ENCODE data around the gene LIPN.

LIPN gene

DNA sequence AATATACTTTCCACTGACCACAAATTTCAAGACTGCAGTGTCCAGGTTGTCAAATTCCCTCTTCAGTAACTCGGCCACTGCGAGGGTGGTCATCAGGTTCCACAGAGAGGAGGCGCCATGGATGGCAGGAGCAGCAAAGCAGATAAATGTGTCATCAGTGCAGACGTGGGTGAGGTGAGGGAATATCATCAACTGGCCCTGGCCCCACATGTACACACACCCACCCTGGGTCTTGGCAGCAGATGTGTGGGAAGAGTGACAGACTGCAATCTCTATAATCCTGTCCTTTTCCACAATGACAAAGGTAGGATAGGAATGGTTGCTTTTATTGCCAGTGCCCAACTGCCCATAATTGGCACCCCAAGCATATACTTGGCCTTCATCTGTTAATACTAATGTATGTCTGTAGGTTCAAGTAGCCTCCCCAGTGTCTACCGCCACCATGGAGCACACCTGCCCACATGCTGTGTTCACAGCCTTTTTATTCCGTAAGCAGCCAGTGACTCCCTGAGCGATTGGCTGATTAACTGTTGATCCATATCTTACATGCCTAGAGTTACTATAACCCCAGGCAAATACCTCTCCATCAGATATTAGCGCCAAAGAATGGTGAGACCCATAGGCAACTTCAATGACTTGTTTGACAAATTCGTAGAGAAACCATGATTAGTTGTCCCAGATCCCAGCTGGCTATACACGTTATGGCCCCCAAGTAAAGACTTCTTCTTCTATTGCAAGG is 26.4 kb downstream of the LIPN start:
- DNase-seq, result no peak

DNA sequence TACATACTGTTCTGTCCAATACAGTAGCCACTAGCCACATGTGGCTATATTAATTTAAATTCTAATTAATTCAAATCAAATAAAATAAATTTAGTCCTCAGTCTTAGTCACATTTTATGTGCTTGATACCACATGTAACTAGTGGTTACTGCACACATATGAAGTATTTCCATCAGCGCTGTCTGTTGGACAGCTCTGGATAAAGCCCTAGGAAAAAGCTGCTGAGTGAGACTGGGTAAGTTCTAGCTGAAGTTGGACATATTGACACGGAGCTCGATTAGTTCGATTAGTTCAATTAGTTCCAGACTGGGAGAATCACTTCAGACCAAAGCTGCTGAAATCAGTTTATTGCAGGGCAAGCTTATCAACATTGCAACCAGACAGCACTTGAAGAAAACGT is 27.6 kb downstream of the LIPN start:
- no peak for DNase-seq

DNA sequence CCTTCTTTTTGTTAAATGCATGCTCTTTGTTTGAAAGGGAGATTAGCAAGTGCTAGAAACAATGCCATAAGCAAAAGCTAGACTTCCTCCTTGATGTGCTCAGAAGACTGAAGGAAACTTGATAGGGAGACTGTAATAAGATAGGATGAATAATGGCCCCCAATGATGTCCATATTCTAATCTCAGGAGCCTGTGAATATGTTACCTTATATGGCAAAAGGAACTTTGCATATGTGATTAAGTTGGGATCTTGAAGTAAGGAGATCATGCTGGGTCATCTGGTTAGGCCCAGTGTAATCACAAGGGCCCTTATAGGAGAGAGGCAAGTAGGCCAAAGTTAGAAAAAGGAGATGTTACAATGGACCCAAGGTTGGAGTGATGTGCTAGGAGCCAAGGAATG is 29.1 kb downstream of the LIPN start:
- DNase-seq, result no peak

DNA sequence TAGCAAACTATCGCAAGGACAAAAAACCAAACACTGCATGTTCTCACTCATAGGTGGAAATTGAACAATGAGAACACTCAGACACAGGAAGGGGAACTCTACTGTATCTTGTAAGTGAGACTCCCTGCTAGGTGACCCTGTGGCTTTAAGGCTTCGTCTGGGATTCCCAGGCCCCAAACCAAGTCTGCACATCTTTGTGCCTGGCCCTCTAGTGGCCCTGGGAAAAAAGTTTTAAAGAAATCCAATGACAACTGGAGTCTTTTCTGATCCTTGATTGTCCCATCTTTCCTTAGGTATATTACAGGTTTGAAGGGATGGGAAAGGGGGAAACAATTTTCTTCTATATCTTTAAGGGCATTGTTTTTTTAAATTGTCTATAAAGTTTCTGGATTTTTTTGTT is 32.1 kb downstream of the LIPN start:
- DNase-seq, result no peak

DNA sequence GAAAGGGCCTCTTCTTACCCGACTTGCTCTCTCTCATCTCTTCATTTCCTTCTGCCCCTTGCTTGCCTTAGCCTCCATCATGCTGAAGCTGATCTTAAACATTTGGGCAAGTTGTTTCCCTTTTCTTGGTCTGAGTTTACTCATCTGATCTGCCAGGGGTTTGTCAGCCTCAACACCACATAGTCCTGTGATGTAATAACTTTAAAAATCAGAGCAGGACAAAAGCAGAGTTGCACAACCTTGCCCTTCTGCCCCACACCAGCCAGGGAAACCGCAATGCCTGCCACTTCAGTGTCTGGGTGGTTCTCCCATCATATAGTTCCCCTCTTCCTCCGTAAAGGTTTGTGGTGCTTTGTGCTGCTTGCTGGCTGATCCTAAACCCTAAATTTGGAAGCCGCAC is 32.8 kb downstream of the LIPN start:
- no peak for DNase-seq

DNA sequence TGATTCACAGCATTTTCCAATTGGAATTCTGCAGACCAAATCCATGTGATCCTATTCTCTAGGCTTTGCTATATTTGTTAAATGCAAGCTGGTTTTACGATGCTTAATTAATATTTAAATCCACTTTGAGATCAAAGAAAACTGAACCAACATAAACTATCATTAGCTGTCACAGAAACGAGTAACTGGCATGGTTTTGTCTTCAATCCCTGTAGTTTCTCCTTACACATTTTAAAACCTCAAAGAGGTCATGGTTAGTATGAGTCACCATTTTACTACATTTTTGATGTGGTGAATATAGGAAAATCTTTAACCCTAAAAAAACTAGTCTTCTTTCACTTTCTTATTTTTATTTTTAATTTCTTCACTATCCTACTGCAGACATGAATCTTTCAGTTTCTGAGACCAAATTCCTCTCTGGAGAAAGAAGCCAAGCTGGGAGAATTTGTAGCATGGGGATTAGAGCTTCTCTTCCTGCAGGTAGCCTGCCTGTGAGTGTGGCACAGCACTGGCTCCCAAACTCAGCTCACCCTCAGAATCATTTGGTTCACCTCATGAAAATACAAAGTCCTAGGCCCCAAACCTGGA is 34.0 kb downstream of the LIPN start:
- no peak for DNase-seq

DNA sequence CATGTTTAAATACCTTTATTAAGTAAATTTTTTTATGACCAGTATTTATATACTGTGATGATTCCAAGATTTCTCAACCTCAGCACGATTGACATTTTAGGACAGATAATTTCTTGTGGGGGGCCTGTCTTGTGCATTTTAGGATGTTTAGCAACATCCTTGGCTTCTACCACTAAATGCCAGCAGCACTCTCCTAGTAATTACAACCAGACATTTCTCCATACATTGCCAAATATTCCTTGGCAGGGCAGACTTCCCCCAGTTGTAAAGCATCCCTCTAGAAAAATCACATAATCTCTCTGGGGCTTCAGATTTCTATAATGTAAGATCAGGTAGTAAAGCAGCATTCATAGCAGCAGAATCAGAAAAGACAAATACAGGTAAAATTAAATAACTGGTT is 34.9 kb downstream of the LIPN start:
- DNase-seq, result no peak

DNA sequence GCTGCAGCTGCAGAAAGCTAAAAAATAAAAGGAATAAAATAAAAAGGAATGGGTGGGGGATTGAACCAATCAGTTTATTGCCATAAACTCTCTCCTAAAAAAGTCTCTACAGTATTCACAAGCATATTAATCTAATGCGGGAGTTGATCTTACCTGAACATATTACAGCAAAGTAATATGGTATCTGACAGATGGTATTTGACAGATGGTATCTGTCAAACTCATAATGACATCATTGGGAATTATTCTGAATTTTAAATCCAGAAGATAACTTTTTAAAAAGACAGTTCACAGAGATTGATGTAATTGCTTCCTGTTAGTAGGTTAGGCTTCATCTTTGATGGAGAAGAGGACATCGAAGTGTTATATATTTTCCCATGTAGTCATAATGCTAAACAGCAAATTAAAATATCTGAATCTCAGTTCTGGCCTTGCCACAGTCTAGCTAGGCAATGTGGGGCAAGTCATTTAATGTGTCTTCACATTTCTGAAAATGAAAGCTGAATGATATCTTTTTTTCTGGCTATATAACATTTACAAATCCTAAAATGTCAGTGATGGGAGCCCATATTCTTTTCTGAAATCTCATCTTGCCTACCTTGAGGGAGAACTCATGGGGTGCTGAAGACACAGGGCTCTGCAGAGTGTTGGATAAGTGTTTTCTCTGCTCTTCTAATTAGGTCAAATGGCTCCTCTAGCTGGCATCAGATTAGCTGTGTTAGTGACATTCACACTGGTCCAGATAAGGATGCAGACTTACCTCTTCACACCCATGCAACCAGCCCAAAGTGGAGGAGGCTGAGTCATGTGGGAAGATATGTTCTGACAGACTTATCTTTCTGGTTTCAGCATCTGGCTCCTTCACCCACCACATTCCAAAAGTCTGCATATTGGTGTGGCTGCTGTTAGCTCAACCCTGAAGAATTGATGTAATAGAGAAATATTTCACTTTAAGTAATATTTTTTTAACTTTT is 40.6 kb downstream of the LIPN start:
- DNase-seq, result no peak

DNA sequence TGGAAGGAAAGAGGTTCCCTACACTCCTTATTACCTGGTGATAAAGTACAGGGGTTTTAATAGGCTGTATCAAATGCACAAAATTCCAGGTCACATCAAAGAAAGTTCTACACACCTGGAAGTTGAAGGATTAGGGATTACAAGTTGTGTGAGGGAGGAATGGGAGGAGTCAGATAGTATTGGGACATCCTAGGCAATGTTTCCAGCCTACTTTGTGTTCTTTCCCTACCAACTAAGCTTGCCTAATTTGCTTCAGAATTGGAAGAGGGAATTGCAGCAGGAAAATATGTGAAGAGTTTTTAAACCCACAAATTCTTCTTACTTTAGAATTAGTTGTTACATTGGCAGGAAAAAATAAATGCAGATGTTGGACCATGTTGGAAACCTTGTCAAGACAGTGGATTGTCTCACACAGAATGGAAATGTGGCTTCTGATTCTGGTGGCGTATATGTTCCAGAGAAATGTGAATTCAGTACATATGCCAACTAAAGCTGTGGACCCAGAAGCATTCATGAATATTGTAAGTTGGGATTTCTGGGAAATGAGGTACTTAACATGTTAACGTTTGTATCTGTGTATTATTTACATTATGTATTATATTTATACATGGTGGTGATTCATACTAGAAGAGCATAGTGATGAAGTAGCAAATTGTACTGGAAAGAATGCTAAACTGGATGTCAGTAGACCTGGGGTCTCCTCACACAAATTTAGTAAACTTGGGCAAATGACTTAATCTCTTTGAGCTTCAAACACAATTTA is 42.9 kb downstream of the LIPN start, which contains the start of gene LIPM:
LIPM (plus strand) TSS at position 208 of the 763 bp plus-strand sequence; CDS start at position 375, 167 bp downstream.
- DNase-seq, result no peak

DNA sequence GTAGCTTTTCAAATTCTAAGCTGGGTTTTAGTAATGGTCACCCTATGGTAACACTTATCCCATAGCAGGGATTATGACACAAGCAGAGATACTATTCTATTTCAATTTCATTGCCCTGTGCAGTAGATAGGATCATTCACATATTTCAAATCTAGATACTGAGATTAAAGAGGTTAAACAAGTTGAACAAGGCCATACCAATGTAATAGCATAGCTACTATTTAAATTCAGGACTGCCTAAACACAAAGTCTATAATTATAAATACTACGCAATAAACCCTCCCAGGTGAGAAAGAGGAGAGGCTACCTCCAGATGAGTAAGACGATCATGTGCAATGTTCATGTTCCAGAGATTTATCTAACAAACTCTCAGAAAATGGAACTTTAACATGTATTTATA is 43.8 kb downstream of the LIPN start:
- DNase-seq, result no peak

DNA sequence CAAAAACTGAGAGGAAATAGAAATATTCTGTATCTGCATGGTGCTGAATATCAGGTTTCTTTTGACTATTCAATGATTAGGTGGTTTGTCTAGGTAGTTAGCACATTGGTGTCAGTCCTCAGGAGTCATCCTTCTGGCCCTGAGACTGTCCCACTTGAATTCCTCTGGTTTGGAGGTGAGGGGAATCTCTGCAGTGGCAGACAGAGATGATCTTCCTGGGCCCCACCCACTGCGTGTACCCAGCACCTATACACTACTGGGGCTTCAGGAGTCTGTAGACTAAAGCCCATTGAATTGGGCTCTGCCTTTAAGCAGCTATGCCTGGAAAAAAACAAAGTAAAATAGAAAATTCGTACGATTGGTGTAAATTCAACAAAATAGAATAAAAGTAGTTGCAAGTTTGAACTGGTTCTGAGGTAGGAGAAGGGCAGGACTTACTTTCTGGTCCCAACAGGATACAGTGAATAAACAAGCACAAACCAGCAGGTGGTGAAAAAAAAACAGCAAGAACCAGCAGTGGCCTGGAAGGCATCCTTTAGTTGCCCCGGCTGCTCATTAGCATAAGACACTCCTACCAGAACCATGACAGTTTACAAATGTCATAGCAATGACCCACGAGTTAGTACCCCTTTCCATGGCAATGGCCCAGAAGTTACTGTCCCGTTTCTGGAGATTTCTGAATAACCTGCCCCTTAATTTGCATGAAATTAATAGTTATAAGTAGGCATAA is 44.4 kb downstream of the LIPN start:
- DNase-seq, result no peak

DNA sequence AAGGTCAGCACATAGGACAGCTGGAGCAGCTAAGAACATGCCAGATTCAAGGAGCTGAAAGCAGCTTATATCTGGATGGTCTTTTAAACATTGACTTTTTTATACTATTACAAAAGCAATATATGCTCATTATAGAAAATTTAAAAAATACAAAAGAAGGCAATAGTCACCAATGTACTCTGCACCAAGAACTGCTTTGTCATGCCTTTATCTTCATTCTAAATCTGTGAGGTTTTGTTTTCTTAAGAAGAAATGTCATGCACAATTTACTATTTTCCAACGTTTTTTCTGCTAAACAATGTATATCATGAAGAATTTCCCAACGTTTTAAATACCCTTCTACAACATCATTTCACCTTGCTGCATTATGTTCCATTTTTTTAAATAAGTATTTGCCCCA is 45.5 kb downstream of the LIPN start:
- no peak for DNase-seq

DNA sequence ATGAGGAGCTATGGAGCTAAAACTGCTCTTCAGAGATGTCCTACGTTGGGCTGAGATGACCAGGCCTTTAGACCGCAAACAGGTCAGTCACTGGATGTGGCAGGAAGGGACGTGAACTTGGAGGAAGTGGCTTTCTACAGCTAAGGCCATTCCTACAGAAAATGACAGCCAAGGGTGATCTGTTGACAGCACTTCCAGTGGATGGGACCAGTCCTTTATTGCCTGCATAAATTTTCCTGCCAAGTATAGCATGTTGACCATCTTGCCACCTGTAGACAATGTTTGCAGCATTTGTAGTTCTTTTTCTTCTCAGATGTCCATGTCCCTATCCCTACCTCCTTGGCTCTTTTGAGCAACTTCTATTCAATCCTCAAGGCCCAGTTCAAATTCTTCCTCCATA is 46.1 kb downstream of the LIPN start:
- no peak for DNase-seq

DNA sequence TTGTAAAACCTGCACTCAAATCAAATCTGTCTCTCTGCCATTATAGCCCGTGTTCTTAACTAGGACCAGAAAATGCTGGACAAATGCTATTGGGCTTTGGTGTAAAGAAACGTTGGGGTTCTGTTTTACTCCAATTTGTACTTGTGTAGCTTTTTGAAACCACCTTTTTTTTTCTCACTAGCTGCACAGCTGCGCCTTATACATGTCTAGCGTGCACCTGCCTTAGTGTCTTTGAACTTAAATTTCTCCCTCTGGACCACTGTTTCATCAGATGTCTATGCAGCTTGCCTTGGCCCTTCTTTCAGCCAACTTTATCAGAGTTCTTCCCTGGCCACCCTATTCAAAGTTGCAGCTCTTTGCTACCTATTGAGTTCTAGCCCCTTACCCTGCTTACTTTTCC is 49.8 kb downstream of the LIPN start:
- no peak for DNase-seq

DNA sequence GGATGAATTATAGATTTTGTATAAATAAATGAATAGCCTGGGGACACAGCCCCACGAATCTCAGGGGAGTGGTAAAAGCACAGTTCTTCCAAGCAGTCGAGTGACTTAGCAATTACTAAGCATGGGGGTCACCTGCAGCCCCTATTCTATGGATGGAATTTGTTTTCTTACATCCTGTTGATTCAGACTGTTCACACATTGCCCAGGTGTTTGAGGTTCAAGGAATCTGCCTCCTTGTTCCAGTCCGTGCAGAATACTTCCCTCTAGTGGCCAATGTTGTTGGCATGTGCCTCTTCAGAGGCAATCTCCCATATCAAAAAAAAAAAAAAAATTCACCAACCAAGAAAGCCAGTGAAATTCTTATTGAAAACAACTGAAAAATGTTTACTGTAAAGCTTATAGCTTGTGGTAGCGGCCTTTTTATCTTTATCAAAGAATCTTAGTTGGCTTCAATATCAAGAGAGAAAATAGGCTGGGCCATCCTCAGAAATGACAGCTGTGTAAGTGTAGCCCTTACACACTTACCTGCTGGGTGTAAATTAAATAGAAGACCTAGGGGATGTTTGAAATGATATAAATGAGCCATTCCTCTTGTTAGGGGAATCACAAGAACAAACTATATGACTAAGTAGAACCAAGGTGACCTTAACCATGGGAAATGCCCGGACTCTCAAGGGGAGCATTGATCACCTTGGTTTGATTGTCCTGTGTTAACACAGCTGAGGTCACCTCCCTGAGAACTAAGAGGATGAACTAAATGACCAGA is 50.6 kb downstream of the LIPN start:
- DNase-seq, result no peak

DNA sequence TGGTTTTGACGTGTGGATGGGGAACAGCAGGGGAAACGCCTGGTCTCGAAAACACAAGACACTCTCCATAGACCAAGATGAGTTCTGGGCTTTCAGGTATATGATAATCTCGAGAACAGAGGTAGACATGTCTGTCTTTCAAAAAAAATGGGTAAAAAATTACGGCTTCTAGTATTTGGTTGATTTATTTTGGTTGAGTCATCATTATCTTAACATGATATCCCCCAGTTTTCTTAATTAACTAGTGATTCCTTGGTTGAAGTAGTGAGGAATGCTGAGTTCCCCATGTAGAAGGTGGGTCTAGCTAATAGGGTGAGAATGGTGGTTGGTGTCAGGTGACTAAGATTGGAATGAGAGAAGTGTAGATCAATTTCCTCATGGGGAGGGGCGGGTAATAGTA is 53.4 kb downstream of the LIPN start:
- no peak for DNase-seq

DNA sequence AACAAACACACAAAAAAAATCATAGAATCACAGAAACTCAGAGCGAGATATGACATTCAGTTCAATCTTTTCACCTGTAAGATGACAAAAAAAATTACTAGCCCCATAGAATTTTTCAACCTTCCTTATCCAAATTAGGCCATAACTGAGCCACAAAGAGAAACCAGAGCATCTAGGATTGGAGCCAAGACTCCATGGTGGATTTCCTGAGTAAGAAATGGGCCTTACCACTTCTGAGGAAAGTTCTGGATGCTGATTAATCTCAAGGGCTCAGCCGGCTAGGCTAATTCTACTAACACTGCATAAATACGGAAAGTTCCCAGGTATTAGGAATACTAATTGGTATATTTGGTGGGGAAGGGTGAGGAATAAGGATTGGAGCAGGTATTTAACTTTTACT is 59.5 kb downstream of the LIPN start:
- no peak for DNase-seq

DNA sequence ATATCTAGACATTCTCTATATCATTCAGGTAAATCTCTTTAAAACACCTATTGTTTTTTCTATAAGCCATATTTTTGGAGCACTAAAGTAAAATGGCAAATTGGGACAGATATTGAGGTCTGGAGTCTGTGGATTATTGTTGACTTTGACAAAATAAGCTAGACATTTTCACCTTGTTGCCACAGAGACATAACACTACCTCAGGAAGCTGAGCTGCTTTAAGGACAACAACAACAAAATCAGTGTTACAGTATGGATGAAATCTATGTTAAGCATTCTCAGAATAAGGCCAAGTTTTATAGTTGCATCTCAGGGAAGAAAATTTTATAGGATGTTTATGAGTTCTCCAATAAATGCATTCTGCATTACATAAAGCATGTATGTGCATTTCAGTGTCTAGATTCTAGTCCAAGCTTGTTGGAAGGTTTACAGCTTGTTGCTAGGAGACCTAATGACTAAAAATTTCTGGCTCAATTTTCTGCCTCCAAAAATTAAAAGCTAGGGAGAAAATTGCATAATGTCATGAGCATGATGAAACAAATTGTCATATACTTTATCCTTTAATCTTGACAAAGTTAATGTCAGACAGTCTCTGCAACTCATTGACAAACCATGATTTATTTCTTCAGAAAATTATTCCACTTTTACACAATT is 61.1 kb downstream of the LIPN start:
- no peak for DNase-seq

DNA sequence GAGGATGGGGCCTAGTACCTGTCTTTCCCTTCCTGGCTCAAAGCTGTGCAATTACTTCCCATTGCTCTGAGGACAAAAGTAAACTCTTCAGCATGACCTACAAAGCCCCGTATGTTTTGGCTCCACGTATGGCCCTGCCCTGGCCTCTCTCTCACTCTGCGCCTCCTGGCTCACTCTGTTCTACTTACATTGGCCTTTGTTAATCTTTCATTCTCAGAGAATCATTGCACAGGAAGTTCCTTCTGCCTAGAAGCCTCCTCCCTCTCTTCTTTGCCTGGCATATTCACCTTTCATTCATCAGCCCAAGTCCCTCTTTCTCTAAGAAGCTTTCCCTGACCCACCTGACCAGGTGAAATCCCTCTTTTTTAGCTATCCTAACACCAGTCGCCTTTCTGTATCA is 66.6 kb downstream of the LIPN start:
- DNase-seq, result no peak

DNA sequence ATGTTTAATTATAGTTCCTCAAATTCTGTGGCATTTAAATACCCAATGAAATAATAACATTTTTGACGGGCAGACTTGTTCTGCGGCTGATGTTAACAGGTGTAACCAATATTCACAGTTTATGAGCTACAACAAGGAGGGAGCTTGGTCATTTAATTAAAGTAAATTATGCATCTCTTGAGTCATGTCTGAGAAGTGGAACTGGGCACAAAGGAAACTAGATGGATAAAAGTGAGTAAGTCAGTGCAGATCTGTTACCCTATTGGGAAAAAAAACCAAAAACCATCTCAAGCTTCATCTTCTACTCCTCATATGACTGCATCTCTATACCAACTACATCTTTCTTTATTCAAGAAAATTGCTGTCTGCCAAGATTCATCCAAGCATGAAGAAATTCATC is 67.9 kb downstream of the LIPN start:
- DNase-seq, result no peak

DNA sequence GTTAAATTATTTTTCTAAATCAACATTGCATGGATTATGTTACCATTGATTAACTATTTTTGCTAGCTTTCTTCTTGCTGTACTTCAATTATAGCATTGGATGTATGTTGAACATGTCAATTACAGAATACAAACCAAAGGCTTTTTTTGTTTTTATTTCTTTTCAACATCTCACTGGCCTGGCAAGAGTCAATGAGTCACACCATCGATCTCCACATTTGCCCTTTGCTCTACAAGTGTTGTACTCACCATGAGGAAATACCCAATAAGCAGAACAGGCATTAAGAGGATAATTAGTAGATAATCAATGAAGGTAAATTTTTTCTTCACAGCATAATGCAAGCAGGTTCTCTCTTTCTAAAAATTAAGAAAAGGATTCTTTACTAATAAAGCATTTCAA is 68.5 kb downstream of the LIPN start:
- DNase-seq, result no peak

Data from T-helper 9 cell (primary cell).